ENCODE measurements around the gene MANBA. TPM values are rescaled to one million over a fixed set of nuclear protein-coding genes. Genes with fewer than 3 reads are reported as not detected.

Gene MANBA
- polyA plus RNA-seq, 3 donors, result 80.8 to 94.4 (median 88.7) TPM

DNA sequence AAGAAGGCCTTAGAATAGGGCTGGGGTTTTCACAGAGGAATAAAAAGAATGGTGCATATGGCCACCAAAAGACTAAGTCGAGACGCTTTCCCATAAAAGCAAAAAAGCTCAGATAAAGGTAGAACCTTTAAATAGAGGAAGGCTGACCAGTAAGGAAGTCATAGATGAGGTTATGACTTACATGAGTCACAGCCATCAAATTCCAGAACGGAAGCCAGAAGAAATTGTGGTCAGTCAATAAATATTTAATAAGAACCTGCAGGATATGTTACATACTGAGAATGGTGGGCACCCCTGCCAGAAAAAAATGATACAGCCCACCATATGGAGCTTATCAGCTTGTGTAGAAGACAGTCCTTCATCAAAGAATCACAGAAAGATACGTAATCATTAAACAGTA is 120.1 kb downstream of the MANBA start:
- Histone ChIP-seq H3K9ac (ENCODE audit: insufficient read depth, low read length, poor library complexity, severe bottlenecking) (no peak overlapping the region), H3K36me3 (replicated peaks in 1 of 2; ENCODE audit: control insufficient read depth in 1 of 2, insufficient read depth in 2 of 2, low read length in 2 of 2) (peaks cover 71 to 96% of the 10 kb centered on the region in 2 donors), H3K27me3 (ENCODE audit: control insufficient read depth in 2 of 2, insufficient read depth in 2 of 2, low read length in 2 of 2) (no peaks in the 10 kb centered on the region), H3K79me2 (ENCODE audit: insufficient read depth, low read length) (no peaks in the 10 kb centered on the region), H3K4me2 (replicated peaks; ENCODE audit: extremely low read depth, low read length, poor library complexity, severe bottlenecking) (no peak overlapping the region), H4K20me1 (ENCODE audit: insufficient read depth, low read length) (peaks cover 83% of the 10 kb centered on the region), H3K4me1 (ENCODE audit: control insufficient read depth in 1 of 2, insufficient read depth in 2 of 2, low read length in 2 of 2) (no peaks in the 10 kb centered on the region), H3K27ac (ENCODE audit: low read depth in 1 of 2, low read length in 2 of 2) (peak overlapping the region in 1 of 2 donors; percentile 9), H3K9me3 (replicated peaks in 1 of 2; ENCODE audit: control insufficient read depth in 1 of 2, insufficient read depth in 1 of 2, low read length in 2 of 2) (no peaks in the 10 kb centered on the region), H2AFZ (ENCODE audit: insufficient read depth, low read depth, low read length, poor library complexity, severe bottlenecking) (no peak overlapping the region), H3K4me3 (replicated peaks in 1 of 3; ENCODE audit: low read depth in 2 of 3, low read length in 3 of 3) (no peak overlapping the region)
- no CpG with 5 or more reads among the region's 4 CpGs for WGBS (ENCODE audit: insufficient coverage)
- intact Hi-C loops (cut with micrococcal nuclease), result no loop called here
- Mint-ChIP-seq H3K4me1 (no peaks in the 10 kb centered on the region), H3K27ac (peak overlapping the region in 1 of 7 donors; percentile 27), H3K36me3 (peaks cover 74 to 90% of the 10 kb centered on the region in 2 donors), H3K4me3 (no peak overlapping the region), H3K27me3 (ENCODE audit: low read depth in 3 of 3) (peaks cover 0 to 2% (median 0%) of the 10 kb centered on the region in 3 donors), H3K9me3 (no peaks in the 10 kb centered on the region)
- no peak for DNase-seq
- TF ChIP-seq, protein P1, sequence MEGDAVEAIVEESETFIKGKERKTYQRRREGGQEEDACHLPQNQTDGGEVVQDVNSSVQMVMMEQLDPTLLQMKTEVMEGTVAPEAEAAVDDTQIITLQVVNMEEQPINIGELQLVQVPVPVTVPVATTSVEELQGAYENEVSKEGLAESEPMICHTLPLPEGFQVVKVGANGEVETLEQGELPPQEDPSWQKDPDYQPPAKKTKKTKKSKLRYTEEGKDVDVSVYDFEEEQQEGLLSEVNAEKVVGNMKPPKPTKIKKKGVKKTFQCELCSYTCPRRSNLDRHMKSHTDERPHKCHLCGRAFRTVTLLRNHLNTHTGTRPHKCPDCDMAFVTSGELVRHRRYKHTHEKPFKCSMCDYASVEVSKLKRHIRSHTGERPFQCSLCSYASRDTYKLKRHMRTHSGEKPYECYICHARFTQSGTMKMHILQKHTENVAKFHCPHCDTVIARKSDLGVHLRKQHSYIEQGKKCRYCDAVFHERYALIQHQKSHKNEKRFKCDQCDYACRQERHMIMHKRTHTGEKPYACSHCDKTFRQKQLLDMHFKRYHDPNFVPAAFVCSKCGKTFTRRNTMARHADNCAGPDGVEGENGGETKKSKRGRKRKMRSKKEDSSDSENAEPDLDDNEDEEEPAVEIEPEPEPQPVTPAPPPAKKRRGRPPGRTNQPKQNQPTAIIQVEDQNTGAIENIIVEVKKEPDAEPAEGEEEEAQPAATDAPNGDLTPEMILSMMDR (IDR thresholded peaks at IDR 0.05), result no peak

DNA sequence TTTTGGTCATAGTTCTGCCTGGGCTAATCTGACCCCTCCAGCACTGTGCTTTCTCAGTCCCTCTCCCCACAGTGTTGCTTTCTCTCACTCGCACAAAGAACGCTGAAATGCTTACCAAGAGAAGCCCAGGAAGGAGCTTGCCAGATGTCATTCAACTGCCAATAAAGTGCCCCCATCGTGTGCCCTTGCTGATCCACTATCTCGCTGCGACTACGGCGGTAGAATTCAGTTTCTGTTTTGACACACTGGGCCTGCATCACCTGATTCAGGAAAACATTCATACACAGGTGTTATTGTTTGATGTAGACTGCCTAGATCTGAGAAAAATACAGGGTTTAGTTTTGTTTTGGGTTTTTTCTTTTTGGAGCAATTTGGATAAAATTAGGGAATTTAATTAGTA is 121.2 kb downstream of the MANBA start:
- Mint-ChIP-seq H3K27ac (peak overlapping the region in 3 of 7 donors; percentile 26 to 57 (median 51)), H3K4me3 (no peak overlapping the region), H3K9me3 (no peaks in the 10 kb centered on the region), H3K4me1 (no peaks in the 10 kb centered on the region), H3K27me3 (ENCODE audit: low read depth in 3 of 3) (peaks cover 0 to 4% (median 0%) of the 10 kb centered on the region in 3 donors), H3K36me3 (peaks cover 75 to 91% of the 10 kb centered on the region in 2 donors)
- H3K4me3 ChIP-seq (replicated peaks in 1 of 3; ENCODE audit: low read depth in 2 of 3, low read length in 3 of 3), result no peak overlapping the region
- H3K9me3 ChIP-seq (replicated peaks in 1 of 2; ENCODE audit: control insufficient read depth in 1 of 2, insufficient read depth in 1 of 2, low read length in 2 of 2), result no peaks in the 10 kb centered on the region
- no peak for DNase-seq
- WGBS (ENCODE audit: insufficient coverage), result 100% methylated on average over 5 of the region's 7 CpGs
- no peak overlapping the region for H3K9ac ChIP-seq (ENCODE audit: insufficient read depth, low read length, poor library complexity, severe bottlenecking)
- H3K4me1 ChIP-seq (ENCODE audit: control insufficient read depth in 1 of 2, insufficient read depth in 2 of 2, low read length in 2 of 2), result no peaks in the 10 kb centered on the region
- H3K27ac ChIP-seq (ENCODE audit: low read depth in 1 of 2, low read length in 2 of 2), result peak overlapping the region in 1 of 2 donors; percentile 20
- no peaks in the 10 kb centered on the region for H3K27me3 ChIP-seq (ENCODE audit: control insufficient read depth in 2 of 2, insufficient read depth in 2 of 2, low read length in 2 of 2)
- no peaks in the 10 kb centered on the region for H3K79me2 ChIP-seq (ENCODE audit: insufficient read depth, low read length)
- TF ChIP-seq, protein P1 (IDR thresholded peaks at IDR 0.05), result no peak
- H3K36me3 ChIP-seq (replicated peaks in 1 of 2; ENCODE audit: control insufficient read depth in 1 of 2, insufficient read depth in 2 of 2, low read length in 2 of 2), result peaks cover 75 to 98% of the 10 kb centered on the region in 2 donors
- H4K20me1 ChIP-seq (ENCODE audit: insufficient read depth, low read length), result peaks cover 82% of the 10 kb centered on the region
- H2AFZ ChIP-seq (ENCODE audit: insufficient read depth, low read depth, low read length, poor library complexity, severe bottlenecking), result no peak overlapping the region
- intact Hi-C loops (cut with micrococcal nuclease), result no loop called here
- H3K4me2 ChIP-seq (replicated peaks; ENCODE audit: extremely low read depth, low read length, poor library complexity, severe bottlenecking), result no peak overlapping the region
